Stomach (tissue), 4 donors: ENCODE data around the gene IL1RL1.

Experiments
- POLR2A ChIP-seq, 4 donors: fragments of 450-650 bp; IDR thresholded peaks; one replicate each; pipeline ENCODE4 v1.6.1; 2016; ENCODE audit warnings: antibody characterized with exemption in 4 of 4, control low read depth in 2 of 4, mild to moderate bottlenecking in 1 of 4, moderate library complexity in 1 of 4
- POLR2AphosphoS5 ChIP-seq, 3 donors: sonication (generic); formaldehyde crosslinking; IDR thresholded peaks; one replicate each; pipeline ENCODE4 v1.6.1; 2016; ENCODE audit warnings: antibody characterized with exemption in 3 of 3
- TF ChIP-seq, protein P1 (sequence below), 7 experiments: fragments of 450-650 bp in 4 of 7; fragments of 200-600 bp in 3 of 7; sonication (generic) in 3 of 7; IDR thresholded peaks; one replicate each; pipeline ENCODE4 v1.5.1; 2016 to 2019; ENCODE audit warnings: antibody characterized with exemption in 7 of 7, control low read depth in 2 of 7, mild to moderate bottlenecking in 1 of 7

GRCh38 chr2:102368461-102369109, 57.2 kb downstream of the IL1RL1 start:
- TF ChIP-seq POLR2A (IDR thresholded peaks at IDR 0.05) (no peak), POLR2AphosphoS5 (IDR thresholded peaks at IDR 0.05) (no peak)
- TF ChIP-seq, protein P1, sequence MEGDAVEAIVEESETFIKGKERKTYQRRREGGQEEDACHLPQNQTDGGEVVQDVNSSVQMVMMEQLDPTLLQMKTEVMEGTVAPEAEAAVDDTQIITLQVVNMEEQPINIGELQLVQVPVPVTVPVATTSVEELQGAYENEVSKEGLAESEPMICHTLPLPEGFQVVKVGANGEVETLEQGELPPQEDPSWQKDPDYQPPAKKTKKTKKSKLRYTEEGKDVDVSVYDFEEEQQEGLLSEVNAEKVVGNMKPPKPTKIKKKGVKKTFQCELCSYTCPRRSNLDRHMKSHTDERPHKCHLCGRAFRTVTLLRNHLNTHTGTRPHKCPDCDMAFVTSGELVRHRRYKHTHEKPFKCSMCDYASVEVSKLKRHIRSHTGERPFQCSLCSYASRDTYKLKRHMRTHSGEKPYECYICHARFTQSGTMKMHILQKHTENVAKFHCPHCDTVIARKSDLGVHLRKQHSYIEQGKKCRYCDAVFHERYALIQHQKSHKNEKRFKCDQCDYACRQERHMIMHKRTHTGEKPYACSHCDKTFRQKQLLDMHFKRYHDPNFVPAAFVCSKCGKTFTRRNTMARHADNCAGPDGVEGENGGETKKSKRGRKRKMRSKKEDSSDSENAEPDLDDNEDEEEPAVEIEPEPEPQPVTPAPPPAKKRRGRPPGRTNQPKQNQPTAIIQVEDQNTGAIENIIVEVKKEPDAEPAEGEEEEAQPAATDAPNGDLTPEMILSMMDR (IDR thresholded peaks at IDR 0.05) = no peak
